H1 (cell line): ENCODE measurements around the gene FRK. TPM values are rescaled to one million over a fixed set of nuclear protein-coding genes. Genes with fewer than 3 reads are reported as not detected.

ENCODE experiments used
- CTCF ChIA-PET: fragments of 300-600 bp; sonication (Branson Sonifier 250); formaldehyde crosslinking; loops from one replicate; lab custom pipeline; 2021; ENCODE audit not compliant: partially characterized antibody; lab: Charles Lee
- POLR2A ChIA-PET: fragments of 300-600 bp; sonication (Branson Sonifier 250); formaldehyde crosslinking; loops from one replicate; lab custom pipeline; 2021; ENCODE audit warnings: inconsistent platforms; ENCODE audit not compliant: partially characterized antibody; lab: Charles Lee
- DNase-seq, 2 experiments: peaks; one replicate each; pipeline versions ENCODE4 v3.0.0 to v3.0.0-alpha.2; 2010 to 2022; ENCODE audit warnings: low spot score in 2 of 2, low read depth in 1 of 2, mixed read lengths in 1 of 2
- FAIRE-seq: peaks from 2 replicates; lab custom pipeline; 2011; peaks lifted over from hg19 to GRCh38; lab: Jason Lieb, UNC
- H2AFZ ChIP-seq: 2 replicates; pipeline ENCODE4 v1.8.1; 2012; ENCODE audit warnings: low read length, inconsistent platforms
- H2AK5ac ChIP-seq: 2 replicates; pipeline ENCODE4 v1.6.1; 2013; ENCODE audit warnings: low read depth, low read length
- H2BK120ac ChIP-seq: replicated peaks from 2 replicates; pipeline ENCODE3; 2013; ENCODE audit warnings: low read depth, low read length, inconsistent platforms
- H2BK12ac ChIP-seq: 2 replicates; pipeline ENCODE4 v1.6.1; 2013; ENCODE audit warnings: low read depth, low read length
- H2BK15ac ChIP-seq: 2 replicates; pipeline ENCODE4 v1.6.1; 2013; ENCODE audit warnings: low read length
- H2BK20ac ChIP-seq: 2 replicates; pipeline ENCODE4 v1.6.1; 2013; ENCODE audit warnings: low read length
- H2BK5ac ChIP-seq: 2 replicates; pipeline ENCODE4 v1.6.1; 2013; ENCODE audit warnings: low read depth, low read length
- H3K14ac ChIP-seq: 2 replicates; pipeline ENCODE4 v1.6.1; 2013; ENCODE audit warnings: inconsistent platforms; ENCODE audit not compliant: insufficient read length
- H3K18ac ChIP-seq: 2 replicates; pipeline ENCODE4 v1.6.1; 2013; ENCODE audit warnings: low read length; ENCODE audit errors: extremely low read depth
- H3K23ac ChIP-seq: 2 replicates; pipeline ENCODE4 v1.6.1; 2013; ENCODE audit warnings: inconsistent platforms; ENCODE audit not compliant: insufficient read length
- H3K23me2 ChIP-seq: 2 replicates; pipeline ENCODE4 v1.6.1; 2013; ENCODE audit warnings: low read depth, low read length
- H3K27ac ChIP-seq: 2 replicates; pipeline ENCODE4 v1.6.1; 2011; ENCODE audit warnings: low read depth, low read length, inconsistent platforms
- H3K27me3 ChIP-seq, 4 experiments: replicated peaks in 1 of 4; 1 replicate in 1 of 4; 2 replicates in 3 of 4; pipeline versions ENCODE4 v1.6.1 to v1.8.1; 2011 to 2013; ENCODE audit warnings: low read length in 3 of 4, mild to moderate bottlenecking in 3 of 4, inconsistent platforms in 2 of 4, mixed read lengths in 2 of 4, moderate library complexity in 1 of 4; ENCODE audit not compliant: control insufficient read depth in 3 of 4, insufficient read depth in 3 of 4; ENCODE audit errors: extremely low read depth in 1 of 4
- H3K36me3 ChIP-seq, 4 experiments: 2 replicates each; pipeline versions ENCODE4 v1.6.1 to v1.8.1; 2011 to 2013; ENCODE audit warnings: mild to moderate bottlenecking in 4 of 4, low read length in 3 of 4, moderate library complexity in 2 of 4, control low read depth in 1 of 4, inconsistent platforms in 1 of 4; ENCODE audit not compliant: insufficient read depth in 4 of 4, control insufficient read depth in 2 of 4
- H3K4ac ChIP-seq: replicated peaks from 2 replicates; pipeline ENCODE3; 2013; ENCODE audit warnings: low read length, low read depth, mixed read lengths, inconsistent platforms; ENCODE audit not compliant: insufficient read length
- H3K4me1 ChIP-seq, 4 experiments: replicated peaks in 1 of 4; 1 replicate in 1 of 4; 2 replicates in 3 of 4; pipeline versions ENCODE4 v1.6.1 to v1.8.1; 2011 to 2013; ENCODE audit warnings: low read length in 3 of 4, inconsistent platforms in 2 of 4, mixed read lengths in 1 of 4; ENCODE audit not compliant: insufficient read depth in 4 of 4, control insufficient read depth in 3 of 4
- H3K4me2 ChIP-seq, 2 experiments: 2 replicates each; pipeline versions ENCODE4 v1.6.1 to v1.8.1; 2011 to 2013; ENCODE audit warnings: low read depth in 2 of 2, low read length in 2 of 2, control low read depth in 1 of 2, inconsistent platforms in 1 of 2, mild to moderate bottlenecking in 1 of 2; ENCODE audit not compliant: insufficient read depth in 1 of 2
- H3K4me3 ChIP-seq, 4 experiments: fragments of 200-600, 300-600 bp in 1 of 4; sonication (generic), shearing (Covaris generic), sonication (Bioruptor Twin) in 1 of 4; 2 replicates each; pipeline versions ENCODE4 v1.5.1 to v1.8.1; 2011 to 2016; ENCODE audit warnings: low read length in 4 of 4, low read depth in 3 of 4, control low read depth in 2 of 4, inconsistent platforms in 2 of 4, mild to moderate bottlenecking in 2 of 4, mixed read lengths in 1 of 4, moderate library complexity in 1 of 4; ENCODE audit not compliant: insufficient read depth in 2 of 4; ENCODE audit errors: extremely low read depth in 1 of 4
- H3K56ac ChIP-seq: replicated peaks from 2 replicates; pipeline ENCODE3; 2013; ENCODE audit warnings: low read depth, mild to moderate bottlenecking, mixed read lengths, low read length, inconsistent platforms; ENCODE audit not compliant: insufficient read length
- H3K79me1 ChIP-seq: 2 replicates; pipeline ENCODE4 v1.6.1; 2013; ENCODE audit warnings: low read depth, low read length, control low read depth
- H3K79me2 ChIP-seq, 2 experiments: 2 replicates each; pipeline versions ENCODE4 v1.6.1 to v1.8.1; 2012 to 2013; ENCODE audit warnings: low read length in 2 of 2, mild to moderate bottlenecking in 2 of 2, inconsistent platforms in 1 of 2; ENCODE audit not compliant: insufficient read depth in 2 of 2, control insufficient read depth in 1 of 2
- H3K9ac ChIP-seq, 4 experiments: replicated peaks in 1 of 4; 1 replicate in 1 of 4; 2 replicates in 3 of 4; pipeline versions ENCODE4 v1.6.1 to v1.8.1; 2011 to 2013; ENCODE audit warnings: low read depth in 3 of 4, low read length in 3 of 4, control low read depth in 2 of 4, mild to moderate bottlenecking in 2 of 4, moderate library complexity in 2 of 4, inconsistent platforms in 1 of 4; ENCODE audit errors: extremely low read depth in 1 of 4
- H3K9me3 ChIP-seq, 2 experiments: 2 replicates each; pipeline versions ENCODE4 v1.6.1 to v1.8.1; 2012 to 2013; ENCODE audit warnings: mild to moderate bottlenecking in 2 of 2, moderate library complexity in 2 of 2, control low read depth in 1 of 2, inconsistent platforms in 1 of 2, low read depth in 1 of 2, low read length in 1 of 2, mixed read lengths in 1 of 2; ENCODE audit not compliant: insufficient read depth in 2 of 2
- H4K20me1 ChIP-seq, 2 experiments: replicated peaks in 1 of 2; 2 replicates each; pipeline versions ENCODE3 to v1.8.1; 2011 to 2013; ENCODE audit warnings: inconsistent platforms in 2 of 2, low read length in 2 of 2, mild to moderate bottlenecking in 1 of 2; ENCODE audit not compliant: insufficient read depth in 2 of 2, control insufficient read depth in 1 of 2
- H4K5ac ChIP-seq: 2 replicates; pipeline ENCODE4 v1.6.1; 2013; ENCODE audit warnings: low read length, low read depth, mixed read lengths, inconsistent platforms; ENCODE audit not compliant: insufficient read length
- H4K8ac ChIP-seq: 2 replicates; pipeline ENCODE4 v1.8.0; 2013; ENCODE audit warnings: mild to moderate bottlenecking, moderate library complexity, low read length, inconsistent platforms; ENCODE audit not compliant: insufficient read depth; ENCODE audit errors: extremely low read depth
- H4K91ac ChIP-seq: replicated peaks from 2 replicates; pipeline ENCODE3; 2013; ENCODE audit warnings: low read length, mixed read lengths, inconsistent platforms; ENCODE audit not compliant: insufficient read length
- BACH1 ChIP-seq: IDR thresholded peaks from 2 replicates; pipeline ENCODE4 v1.6.1; 2012; ENCODE audit warnings: low read length, improper control_type of control experiment
- WGBS, 2 experiments: shearing (Covaris generic) in 1 of 2; methylation state at CpG; one replicate each; pipeline versions ENCODE4 v1.1.6 to v1.1.7; 2013 to 2015; ENCODE audit warnings: low lambda C conversion rate in 2 of 2, mixed read lengths in 2 of 2, inconsistent platforms in 1 of 2, low coverage in 1 of 2, missing lambda C conversion rate in 1 of 2; ENCODE audit not compliant: insufficient replicate concordance in 2 of 2, insufficient coverage in 1 of 2, insufficient read length in 1 of 2; ENCODE audit errors: extremely low coverage in 1 of 2, missing lambda C conversion rate in 1 of 2; 5-methylcytosine and 5-hydroxymethylcytosine counted together
- polyA plus RNA-seq, 7 experiments: library from polyadenylated mRNA; depleted of rRNA in 3 of 7; stranded (reverse) in 5 of 7; unstranded in 2 of 7; fragments of >200 nt in 5 of 7; fragments of 200-250 nt in 2 of 7; gene quantifications; 1 replicate in 5 of 7; 2 replicates in 1 of 7; 4 replicates in 1 of 7; pipeline versions ENCODE4 v1.2.1 to v1.2.3, GENCODE V29; 2011 to 2013; ENCODE audit warnings: missing spikeins in 2 of 7, mixed read lengths in 2 of 7
- total RNA-seq: library from RNA; stranded (reverse); fragmentation: NEBNext Ultra II Directional; extraction: Animal tissue kit (Norgen Biotek cat#: 25700); gene quantifications from 2 replicates; pipeline ENCODE4 v1.2.1, GENCODE V29; 2021

The FRK gene
- total and polyA plus RNA-seq, 2 of the 8 experiments (the other 6 are each of a cell fraction or from before 2014, with no cell fraction given) = 0.11 to 0.24 TPM

DNA sequence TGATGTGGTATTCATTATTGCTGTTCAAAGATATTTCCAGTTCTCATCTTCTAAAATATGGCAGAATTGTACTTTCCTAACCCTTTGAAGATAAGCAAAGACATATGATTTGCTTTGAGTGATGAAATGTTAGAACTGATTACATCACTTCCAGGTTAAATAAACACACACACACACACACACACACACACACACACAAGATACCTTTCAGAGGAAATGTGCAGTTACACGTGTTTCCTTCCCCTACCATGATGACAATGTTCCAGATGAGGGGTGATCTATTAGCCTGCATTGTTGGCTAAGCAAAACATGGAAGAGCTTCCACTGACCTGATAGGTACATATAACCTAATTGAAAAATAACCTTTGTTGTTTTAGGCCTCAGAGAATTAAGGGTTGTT, 11.7 kb upstream of the FRK start:
- no peak for FAIRE-seq
- no peak overlapping the region for H2BK12ac ChIP-seq
- H3K4me2 ChIP-seq = no peak overlapping the region
- H3K4me3 ChIP-seq = no peak overlapping the region
- H3K27me3 ChIP-seq = peaks cover 0 to 1% (median 0%) of the 10 kb centered on the region in 4 experiments; a peak in 1 of 7 replicates
- no peaks in the 10 kb centered on the region for H3K79me1 ChIP-seq
- H3K9me3 ChIP-seq = no peaks in the 10 kb centered on the region
- H2BK20ac ChIP-seq = no peak overlapping the region
- DNase-seq = no peak
- no peak overlapping the region for H3K18ac ChIP-seq
- no peak overlapping the region for H4K5ac ChIP-seq
- no peak for TF ChIP-seq BACH1
- WGBS, 2 experiments = 93% methylated on average over 1 of the region's 1 CpG; no CpG with 5 or more reads in 1 of the 2 experiments
- no peak overlapping the region for H4K8ac ChIP-seq
- no peak overlapping the region for H2BK15ac ChIP-seq
- no peaks in the 10 kb centered on the region for H3K79me2 ChIP-seq
- no peak overlapping the region for H2AK5ac ChIP-seq
- H3K23ac ChIP-seq = no peak overlapping the region
- no peak overlapping the region for H3K9ac ChIP-seq
- no peak overlapping the region for H3K14ac ChIP-seq
- H3K27ac ChIP-seq = no peak overlapping the region
- no peak overlapping the region for H2BK5ac ChIP-seq
- H2AFZ ChIP-seq = no peak overlapping the region
- no peak overlapping the region for H3K56ac ChIP-seq
- no peaks in the 10 kb centered on the region for H3K36me3 ChIP-seq
- no peak overlapping the region for H3K4ac ChIP-seq
- no peaks in the 10 kb centered on the region for H4K20me1 ChIP-seq
- H3K4me1 ChIP-seq = no peaks in the 10 kb centered on the region
- H3K23me2 ChIP-seq = no peaks in the 10 kb centered on the region
- no peak overlapping the region for H4K91ac ChIP-seq
- ChIA-PET POLR2A (no interaction called here), CTCF (interaction anchor here (0.6 to 1.8 kb wide), 2 partner anchors 11 to 24 kb away, joined by 4 read pairs; partner anchors contain the start of gene FRK)
- no peak overlapping the region for H2BK120ac ChIP-seq
